ENCODE results near the gene CPNE2.

The CPNE2 gene

GRCh38 chr16:57146735-57147134, 54.4 kb downstream of the CPNE2 start:
- no peak for DNase-seq

GRCh38 chr16:57147381-57148221, 55.2 kb downstream of the CPNE2 start:
- peak; percentile 49 to 73 (median 52) for DNase-seq

- DNase-seq = no peak
Observed at GRCh38 chr16:57148481-57148880, 56.1 kb downstream of the CPNE2 start.

DNA sequence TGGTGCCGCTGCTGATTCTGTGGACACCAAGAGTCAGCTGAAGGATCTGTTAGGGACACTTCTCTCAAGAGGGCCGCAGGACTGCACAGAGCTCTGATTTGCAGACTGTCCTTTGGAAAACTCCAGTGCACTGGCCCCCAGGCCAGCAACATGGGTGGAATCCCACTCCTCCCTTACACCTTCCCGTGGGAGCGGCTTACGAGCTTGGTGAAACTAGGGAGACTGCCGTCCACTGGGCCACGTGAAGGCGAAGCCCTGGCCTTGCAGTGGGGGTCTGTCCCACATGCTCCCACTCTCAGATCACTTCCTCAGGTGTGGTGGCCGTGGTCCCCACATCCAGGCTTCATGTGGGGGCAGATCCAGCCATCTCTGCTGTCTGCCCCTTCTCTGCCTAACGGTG, 57.0 kb downstream of the CPNE2 start:
- DNase-seq = no peak

DNA sequence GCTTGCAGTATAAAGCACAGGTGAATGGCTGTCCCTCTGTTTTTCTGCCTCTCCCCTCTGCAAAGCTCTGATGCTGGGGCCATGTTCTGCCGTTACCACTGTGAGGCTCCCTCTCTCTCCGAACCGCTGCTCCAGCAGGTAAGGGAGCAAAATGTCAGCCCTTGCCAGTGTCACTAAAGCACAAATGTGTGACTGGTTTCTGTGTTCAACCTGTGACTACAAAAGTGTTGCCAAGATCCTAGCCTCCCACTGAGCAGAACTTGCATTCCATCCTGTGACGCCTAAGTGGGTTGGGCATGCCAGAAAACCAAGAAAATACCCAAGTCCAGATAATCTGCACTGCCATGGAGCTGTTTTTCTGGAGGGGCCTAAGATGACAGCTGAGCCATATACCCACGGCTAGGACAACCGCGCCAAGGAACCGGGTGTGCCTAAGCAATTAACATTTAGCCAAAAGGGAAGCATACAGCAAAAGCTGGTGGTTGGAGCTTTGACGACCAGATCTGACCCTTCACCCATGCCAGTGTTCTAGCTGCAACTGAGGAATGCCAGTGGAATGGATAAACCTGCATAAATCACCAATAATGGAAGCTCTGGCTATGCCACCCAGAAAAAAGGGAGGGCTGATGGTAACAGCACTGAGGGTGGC, 58.4 kb downstream of the CPNE2 start:
- DNase-seq = no peak

GRCh38 chr16:57151369-57151768, 59.0 kb downstream of the CPNE2 start:
- peak in 2 of 3 donors; percentile 15 to 25 for DNase-seq

DNA sequence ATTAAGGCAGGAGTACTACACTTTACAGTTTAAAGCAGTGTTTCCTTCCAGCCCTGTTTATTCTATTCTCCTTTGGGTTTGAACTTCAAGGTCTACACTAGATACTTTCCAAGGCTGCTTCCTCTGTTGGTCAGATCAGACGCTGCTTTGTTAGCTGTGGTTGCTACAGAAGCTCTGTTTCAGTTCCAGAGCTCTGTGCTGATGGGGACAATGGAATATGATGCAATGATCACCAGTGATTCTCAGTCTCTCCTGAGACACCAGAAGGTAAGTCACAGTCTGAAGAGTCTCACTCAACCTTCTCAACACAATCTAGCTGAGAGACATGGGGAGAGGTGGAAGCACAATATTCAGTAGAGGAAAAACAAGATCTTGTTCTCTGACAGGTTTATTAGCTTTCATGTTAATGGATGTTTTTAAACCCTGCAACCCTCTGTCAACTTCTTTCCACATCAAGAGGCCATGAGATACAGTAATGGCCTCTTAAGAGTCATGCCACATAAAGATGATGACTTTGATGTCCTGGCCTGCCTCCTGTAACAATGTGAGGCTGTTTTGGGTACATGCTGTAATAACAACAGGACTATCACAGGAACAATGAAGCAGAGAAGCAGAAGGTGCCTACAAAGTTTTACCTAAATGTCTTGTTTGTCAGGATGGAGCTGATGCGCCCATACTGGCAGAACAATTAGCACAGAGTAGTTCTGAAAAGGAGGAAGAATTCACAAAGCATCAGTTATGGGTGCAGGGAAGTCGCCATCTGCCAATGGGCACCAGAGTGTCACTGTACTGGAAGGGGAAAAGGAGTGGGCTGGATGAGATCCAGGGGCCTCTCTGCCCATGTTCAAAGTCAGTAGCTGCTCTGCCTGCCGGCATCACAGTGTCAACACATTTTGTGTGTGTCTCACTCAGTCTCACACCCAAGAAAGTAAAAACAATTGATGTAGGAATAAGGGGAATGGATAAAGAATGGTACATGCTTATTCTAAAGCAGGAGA, 60.0 kb downstream of the CPNE2 start:
- DNase-seq = no peak

DNA sequence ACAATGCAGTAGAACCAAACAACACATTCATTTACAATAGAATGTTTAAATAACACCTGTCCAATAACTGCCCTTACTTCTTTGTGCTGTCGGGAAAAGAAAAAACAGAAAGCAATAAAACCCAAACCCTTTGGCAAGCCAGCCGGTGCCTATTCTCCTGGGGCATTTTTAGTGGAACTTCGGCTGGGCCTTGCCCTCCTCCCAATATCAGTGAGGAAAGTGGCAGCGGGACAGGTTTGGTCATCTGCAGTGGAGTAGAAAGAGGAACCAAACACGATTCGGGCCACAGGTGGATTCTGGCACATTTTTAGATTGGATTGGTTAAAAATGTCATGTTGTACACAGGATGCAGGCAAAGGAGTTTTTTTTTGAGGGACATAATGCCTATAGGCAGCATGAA, 61.5 kb downstream of the CPNE2 start:
- no peak for DNase-seq

GRCh38 chr16:57155702-57156350, 63.4 kb downstream of the CPNE2 start:
- no peak for DNase-seq

- no peak for DNase-seq
Observed at GRCh38 chr16:57156351-57156703, 63.9 kb downstream of the CPNE2 start.

GRCh38 chr16:57157533-57157932, 65.2 kb downstream of the CPNE2 start:
- DNase-seq = no peak

- no peak for DNase-seq
Observed at GRCh38 chr16:57159447-57159846, 67.1 kb downstream of the CPNE2 start.

DNA sequence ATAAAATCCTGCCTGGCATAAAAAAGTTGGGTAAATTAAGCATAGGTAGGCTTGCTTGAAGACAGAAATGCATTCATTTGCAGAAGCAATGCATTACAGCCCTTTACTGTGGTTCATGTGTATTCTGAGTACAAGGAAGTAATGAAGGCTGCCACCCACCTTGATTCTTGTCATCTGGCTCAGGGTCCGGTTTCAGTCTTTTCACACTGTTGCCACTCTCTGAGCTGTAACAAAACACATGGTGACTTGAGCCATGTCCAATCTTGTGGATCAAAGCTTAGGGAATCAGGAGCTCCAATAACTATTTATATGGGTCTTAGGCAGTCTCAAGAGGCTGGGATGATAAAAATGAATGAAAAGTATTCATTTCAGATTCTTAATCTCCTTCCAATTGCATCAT, 71.5 kb downstream of the CPNE2 start:
- DNase-seq = no peak

DNA sequence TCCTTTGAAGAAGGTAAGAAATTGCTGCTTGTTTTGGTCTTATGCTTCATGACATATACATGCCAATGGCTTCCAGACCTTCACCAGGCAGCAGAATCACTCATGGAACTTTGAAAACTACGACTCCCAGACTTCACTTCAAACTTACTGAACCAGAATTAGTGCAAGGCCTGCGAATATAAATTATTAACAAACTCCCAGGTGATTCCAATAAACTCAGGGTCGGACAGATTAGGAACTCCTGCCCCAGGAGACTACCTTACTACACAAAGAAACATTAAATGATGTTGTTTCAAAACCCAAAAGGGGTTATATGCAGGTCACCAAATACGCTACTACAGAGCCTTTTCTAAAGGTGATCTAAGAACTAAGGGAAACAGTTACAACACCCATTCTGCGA, 73.1 kb downstream of the CPNE2 start:
- no peak for DNase-seq

GRCh38 chr16:57165938-57166337, 73.6 kb downstream of the CPNE2 start:
- no peak for DNase-seq

DNA sequence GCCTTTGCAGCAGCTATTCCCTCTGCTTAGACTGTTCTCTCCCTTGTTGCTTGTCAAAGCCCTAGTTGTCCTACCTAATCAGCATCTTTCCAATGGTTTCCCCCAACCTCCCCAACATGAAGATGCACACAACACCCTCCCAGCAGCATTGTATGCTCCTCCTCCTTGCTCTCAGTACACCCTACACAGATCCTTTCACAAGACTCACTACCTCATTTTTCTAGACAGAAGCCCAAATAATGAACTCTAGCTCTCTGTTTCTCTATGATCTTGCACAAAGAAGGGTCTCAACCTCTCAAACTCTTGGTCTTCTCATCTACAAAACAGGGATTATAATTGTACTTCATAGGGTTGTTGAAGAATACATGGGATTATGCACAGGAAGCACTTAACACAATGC, 74.1 kb downstream of the CPNE2 start:
- peak in 1 of 3 donors; percentile 18 for DNase-seq

GRCh38 chr16:57166951-57167350, 74.6 kb downstream of the CPNE2 start:
- peak; percentile 79 to 93 (median 87) for DNase-seq

DNA sequence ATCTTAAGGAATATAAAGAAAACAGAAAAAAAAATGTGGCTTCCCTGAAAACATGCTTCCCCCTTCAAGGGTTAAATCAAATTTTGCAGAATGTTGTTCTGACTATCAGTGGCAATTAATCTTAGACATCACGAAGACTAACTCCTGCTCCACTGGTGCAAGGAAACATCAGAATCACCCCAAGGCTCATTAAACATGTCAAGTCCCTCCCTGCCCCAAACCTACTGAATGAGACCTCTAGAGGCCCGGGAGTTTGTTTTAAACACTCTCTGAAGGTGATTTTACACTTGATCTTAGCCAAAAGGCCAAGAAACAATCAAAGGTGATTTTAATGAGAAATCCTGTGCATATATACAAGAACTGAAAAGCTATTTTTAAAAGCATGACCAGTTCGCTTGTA, 75.2 kb downstream of the CPNE2 start:
- no peak for DNase-seq

DNA sequence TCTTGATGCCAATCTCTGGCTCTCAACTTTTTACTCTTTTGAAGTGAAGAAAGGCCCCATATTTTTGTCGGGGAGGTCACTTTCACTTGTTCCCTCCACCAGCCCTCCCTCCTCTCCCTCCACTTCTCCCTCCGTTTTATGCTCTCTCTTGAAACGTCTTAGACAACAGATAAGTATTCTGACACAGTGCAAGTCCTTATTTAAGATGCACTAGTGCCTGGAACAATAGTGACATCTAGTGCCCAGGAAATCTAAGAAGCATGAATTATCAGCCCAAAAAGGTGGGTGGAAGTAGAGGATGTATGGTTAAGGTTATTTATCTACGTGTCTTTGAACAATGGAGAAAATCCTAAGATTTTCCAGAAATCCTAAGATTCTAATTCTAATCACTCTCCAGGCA, 75.6 kb downstream of the CPNE2 start:
- DNase-seq = peak; percentile 75 to 85 (median 81)

DNA sequence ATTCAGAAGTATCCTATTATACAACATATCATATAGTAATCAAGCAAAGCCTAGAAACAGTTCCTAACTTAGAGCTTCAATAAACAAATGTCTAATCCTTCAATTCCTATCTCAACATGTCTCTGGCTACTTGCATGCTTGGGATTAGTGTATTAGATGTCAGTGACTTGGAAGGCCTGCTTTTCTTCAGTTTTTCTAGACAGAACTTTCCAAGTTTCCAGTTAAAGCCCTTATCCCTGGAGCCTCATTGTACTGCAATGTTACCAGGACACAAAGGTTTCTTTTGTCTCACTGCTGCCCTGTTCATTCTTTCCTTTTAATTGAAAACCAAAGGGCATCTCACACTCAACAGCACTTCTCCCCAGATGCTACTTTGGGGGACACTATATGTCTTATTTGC, 76.9 kb downstream of the CPNE2 start:
- no peak for DNase-seq

DNA sequence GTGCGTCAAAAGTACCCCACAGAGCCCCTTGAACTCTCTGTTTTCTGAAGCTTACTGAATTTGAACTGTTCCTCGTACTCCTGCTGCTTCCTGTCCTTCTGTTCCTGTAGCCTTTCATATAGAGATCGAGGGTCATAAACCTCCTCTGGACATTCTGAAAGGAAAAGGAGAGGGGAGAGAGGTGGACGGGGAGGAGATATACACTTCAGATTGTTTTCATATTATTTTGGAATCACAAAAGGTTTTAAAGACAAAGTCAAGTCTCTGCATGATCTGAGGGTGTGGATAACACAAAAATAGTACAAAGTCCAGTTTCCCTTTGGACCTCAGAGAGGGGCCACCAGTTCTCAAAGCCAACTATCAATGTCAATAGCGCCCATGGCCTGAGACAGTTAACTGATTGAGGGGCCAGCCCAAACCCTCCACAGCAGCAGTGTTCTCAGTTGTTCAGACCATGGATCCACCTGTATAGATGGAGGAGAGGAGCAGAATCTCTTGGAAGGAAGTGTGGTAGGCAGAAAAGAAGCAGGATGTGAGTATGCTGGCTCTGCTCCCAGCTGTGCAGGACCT, 80.4 kb downstream of the CPNE2 start:
- DNase-seq = no peak

- no peak for DNase-seq
Observed at GRCh38 chr16:57175896-57176295, 83.5 kb downstream of the CPNE2 start.
